ENCODE measurements around the gene PAPOLA. TPM values are rescaled to one million over a fixed set of nuclear protein-coding genes. Genes with fewer than 3 reads are reported as not detected.
A peak's percentile ranks its signal among the peaks of the same experiment; 100 is the strongest.

PAPOLA gene
- total RNA-seq, result 100 to 1,000 TPM; 113 to 169 (median 133) TPM

DNA sequence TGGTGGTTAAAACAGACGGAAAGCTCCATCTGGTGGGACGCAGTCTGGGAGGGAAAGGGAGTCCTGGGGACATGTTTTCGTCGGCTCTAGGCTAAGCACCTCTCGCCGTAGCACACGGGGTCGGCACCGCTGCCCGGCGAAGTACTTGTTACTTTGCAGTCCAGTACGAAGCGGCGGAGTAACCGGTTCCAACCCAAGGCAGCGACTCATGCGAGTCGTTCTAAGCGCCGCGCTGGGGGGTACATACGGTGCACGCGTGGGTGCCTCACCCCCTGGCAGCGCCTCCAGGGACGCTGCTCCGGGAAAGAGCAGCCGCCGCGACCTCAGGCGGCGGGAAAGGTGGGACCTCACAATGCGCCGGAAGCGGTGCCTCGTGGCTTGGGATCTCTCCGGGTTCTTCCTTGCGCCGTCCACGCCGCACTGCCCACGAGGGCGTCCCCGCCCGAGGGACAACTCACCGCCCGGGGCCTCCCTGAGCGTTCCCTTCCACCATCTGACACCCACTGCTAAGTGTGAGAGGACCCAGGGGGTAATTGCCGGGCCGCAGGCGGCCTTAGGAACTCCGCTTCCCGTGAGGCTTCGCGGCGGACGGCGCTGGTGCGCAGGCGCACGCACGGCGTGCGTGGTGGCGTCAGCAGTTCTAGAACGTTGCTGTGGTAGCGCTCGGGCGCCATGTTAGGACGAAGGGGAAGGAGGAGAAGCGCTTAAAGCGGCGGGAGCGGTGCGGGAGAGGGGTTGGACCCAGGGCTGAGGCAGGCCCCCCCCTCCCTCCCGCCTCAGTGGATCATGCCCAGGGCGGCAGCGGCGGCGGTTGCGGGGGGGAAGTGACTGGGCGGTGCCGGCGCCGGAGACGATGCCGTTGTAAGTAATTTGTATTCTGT, at the start of gene PAPOLA:
Gene PAPOLA, plus strand, starts transcription at position 643 of the 881 bp plus-strand sequence. Its CDS starts 211 bp downstream, at position 854.
- ATAC-seq (ENCODE audit: low FRiP score) (peak; percentile 98), DNase-seq (ENCODE audit: low spot score) (peak; percentile 71)
- TF ChIP-seq, protein P1, sequence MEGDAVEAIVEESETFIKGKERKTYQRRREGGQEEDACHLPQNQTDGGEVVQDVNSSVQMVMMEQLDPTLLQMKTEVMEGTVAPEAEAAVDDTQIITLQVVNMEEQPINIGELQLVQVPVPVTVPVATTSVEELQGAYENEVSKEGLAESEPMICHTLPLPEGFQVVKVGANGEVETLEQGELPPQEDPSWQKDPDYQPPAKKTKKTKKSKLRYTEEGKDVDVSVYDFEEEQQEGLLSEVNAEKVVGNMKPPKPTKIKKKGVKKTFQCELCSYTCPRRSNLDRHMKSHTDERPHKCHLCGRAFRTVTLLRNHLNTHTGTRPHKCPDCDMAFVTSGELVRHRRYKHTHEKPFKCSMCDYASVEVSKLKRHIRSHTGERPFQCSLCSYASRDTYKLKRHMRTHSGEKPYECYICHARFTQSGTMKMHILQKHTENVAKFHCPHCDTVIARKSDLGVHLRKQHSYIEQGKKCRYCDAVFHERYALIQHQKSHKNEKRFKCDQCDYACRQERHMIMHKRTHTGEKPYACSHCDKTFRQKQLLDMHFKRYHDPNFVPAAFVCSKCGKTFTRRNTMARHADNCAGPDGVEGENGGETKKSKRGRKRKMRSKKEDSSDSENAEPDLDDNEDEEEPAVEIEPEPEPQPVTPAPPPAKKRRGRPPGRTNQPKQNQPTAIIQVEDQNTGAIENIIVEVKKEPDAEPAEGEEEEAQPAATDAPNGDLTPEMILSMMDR (IDR thresholded peaks at IDR 0.05), result no peak

DNA sequence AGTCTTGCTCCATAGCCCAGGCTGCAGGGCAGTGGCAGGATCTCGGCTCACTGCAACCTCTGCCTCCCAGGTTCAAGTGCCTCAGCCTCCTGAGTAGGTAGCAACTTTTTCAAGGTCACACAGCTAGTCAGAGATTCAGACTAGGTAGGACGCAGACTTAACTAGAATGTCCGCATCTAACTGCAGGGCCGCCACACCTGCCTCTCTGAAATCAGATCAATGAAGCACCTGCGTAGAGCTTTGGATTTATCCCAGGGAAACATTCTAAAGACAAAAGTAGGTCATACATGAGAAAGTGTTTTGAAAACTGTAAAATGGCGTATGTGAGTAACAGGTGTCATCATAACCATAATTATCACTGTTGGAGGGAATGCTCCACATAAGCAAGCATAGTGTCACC, 49.5 kb upstream of the PAPOLA start:
- TF ChIP-seq, protein P1 (IDR thresholded peaks at IDR 0.05), result no peak
- ATAC-seq (ENCODE audit: low FRiP score) (no peak), DNase-seq (ENCODE audit: low spot score) (no peak)

DNA sequence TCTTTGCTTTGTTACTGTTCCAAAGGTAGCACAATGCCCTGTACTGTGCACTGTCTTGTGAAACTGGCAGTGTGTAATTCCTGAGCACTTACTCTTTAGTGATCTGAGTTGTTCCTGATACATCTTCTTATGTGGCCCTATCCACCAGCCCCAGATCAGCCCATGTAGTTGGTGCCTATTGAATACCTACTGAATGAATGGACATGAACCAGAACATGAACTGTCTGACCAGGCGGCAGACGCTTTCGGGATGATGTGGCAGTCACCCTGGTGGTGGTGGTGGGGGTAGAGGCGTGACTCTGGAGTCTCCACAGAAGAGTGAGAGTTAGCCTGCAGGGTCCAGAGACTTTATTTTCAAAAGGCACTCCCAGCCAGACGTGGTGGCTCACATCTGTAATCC, 46.6 kb upstream of the PAPOLA start:
- DNase-seq (ENCODE audit: low spot score) (no peak), ATAC-seq (ENCODE audit: low FRiP score) (no peak)
- TF ChIP-seq, protein P1 (IDR thresholded peaks at IDR 0.05), result no peak

DNA sequence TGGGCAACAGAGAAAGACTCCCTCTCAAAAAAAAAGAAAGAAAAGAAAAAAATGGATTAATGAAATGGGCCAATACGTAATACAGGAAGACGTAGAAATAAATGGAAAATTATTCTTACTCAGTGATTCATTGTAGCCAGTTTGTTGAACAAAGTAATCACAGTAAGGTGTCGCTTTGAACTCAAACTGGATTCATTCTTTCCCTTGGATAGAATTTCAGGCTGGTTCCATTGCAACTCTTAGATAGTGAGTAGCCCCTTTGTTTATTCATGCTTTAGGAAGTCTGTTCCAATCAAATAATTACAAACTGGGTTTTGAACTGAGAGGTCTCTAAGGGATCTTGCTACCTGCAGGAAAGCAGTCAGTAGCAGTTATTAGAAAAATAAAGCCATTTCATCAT, 42.3 kb upstream of the PAPOLA start:
- ATAC-seq (ENCODE audit: low FRiP score), result no peak
- TF ChIP-seq, protein P1 (IDR thresholded peaks at IDR 0.05), result no peak
- DNase-seq (ENCODE audit: low spot score), result no peak

DNA sequence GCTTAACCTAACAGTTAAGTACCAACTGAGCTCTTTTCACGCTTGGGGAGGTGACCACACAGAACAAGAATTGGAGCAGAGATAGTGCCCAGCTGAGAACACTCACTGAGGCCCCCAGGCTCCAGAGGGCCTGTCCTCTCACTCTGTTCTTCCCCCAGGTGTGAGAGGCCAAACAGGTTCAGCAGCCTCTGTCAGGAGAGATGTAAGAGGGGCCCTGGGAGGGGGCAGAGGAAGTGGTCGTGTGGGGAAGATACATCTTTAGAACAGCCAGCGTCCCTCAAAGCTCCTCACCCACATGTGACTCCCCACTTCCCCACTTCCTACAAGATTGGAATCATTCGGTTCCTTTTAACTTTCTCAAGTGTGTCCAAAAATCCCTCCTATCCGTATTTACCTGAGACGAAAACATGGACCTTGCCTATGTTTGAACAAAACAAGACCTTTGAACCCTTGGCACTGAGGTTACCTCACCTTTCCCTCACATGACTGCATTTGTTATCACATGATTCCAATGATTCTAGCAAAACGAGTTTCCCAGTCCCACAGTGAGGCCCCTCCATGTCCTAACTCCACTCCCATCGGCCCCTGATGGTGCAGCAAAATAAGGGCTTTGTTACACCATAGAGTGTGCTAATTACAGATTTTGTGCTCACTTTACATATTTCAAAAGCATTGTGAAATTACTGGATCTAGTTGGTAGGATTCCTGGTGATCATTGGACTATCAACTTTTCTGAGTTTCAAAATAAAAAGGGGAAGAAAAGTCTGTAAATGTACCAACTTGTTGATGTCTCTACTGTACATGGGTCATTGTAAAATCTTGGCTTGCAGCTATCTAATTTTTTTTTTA, 40.0 kb upstream of the PAPOLA start:
- TF ChIP-seq, protein P1 (IDR thresholded peaks at IDR 0.05), result no peak
- DNase-seq (ENCODE audit: low spot score) (no peak), ATAC-seq (ENCODE audit: low FRiP score) (no peak)

DNA sequence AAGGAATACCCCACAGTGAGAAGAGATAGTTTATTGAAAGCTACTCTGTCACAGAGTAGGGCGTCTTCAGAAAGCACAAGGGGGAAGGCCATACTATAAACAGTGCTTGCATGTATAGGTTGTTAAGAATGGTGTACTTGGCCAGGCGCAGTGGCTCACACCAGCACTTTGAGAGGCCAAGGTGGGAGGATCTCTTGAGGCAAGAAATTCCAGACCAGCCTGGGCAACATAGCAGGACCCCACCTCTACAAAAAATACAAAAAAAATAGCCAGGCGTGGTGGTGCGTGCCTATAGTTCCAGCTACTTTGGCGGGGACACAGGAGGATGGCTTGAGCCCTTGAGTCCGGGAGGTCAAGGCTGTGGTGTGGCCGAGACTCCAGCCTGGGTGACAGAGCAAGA, 38.0 kb upstream of the PAPOLA start:
- DNase-seq (ENCODE audit: low spot score) (no peak), ATAC-seq (ENCODE audit: low FRiP score) (no peak)
- TF ChIP-seq, protein P1 (IDR thresholded peaks at IDR 0.05), result no peak
